EH (cell line): Measurements from ENCODE around the gene ATOH8.

ENCODE experiments used
- DNase-seq: peaks from one replicate; pipeline ENCODE4 v3.0.0-alpha.2; 2015; ENCODE audit warnings: low read depth

The ATOH8 gene

GRCh38 chr2:85770786-85771409 is 17.1 kb downstream of the ATOH8 start:
- DNase-seq: no peak

- peak; percentile 37 for DNase-seq
Measured at GRCh38 chr2:85771486-85771885, 17.7 kb downstream of the ATOH8 start.

- DNase-seq: peak; percentile 100
Measured at GRCh38 chr2:85772019-85772745, 18.4 kb downstream of the ATOH8 start.

GRCh38 chr2:85772841-85773491 is 19.2 kb downstream of the ATOH8 start:
- DNase-seq: no peak

GRCh38 chr2:85773692-85774091 is 19.9 kb downstream of the ATOH8 start:
- DNase-seq: no peak

- DNase-seq: no peak
Measured at GRCh38 chr2:85774126-85774978, 20.6 kb downstream of the ATOH8 start.

GRCh38 chr2:85775406-85776381 is 21.9 kb downstream of the ATOH8 start:
- no peak for DNase-seq

- DNase-seq: no peak
Measured at GRCh38 chr2:85776672-85777071, 22.9 kb downstream of the ATOH8 start.

GRCh38 chr2:85777441-85777861 is 23.7 kb downstream of the ATOH8 start:
- no peak for DNase-seq

GRCh38 chr2:85778646-85779379 is 25.0 kb downstream of the ATOH8 start:
- DNase-seq: no peak

- no peak for DNase-seq
Measured at GRCh38 chr2:85779641-85780315, 26.0 kb downstream of the ATOH8 start.

GRCh38 chr2:85780316-85781012 is 26.7 kb downstream of the ATOH8 start:
- no peak for DNase-seq

- DNase-seq: no peak
Measured at GRCh38 chr2:85781013-85781332, 27.2 kb downstream of the ATOH8 start.

GRCh38 chr2:85783796-85784195 is 30.0 kb downstream of the ATOH8 start:
- DNase-seq: no peak

- no peak for DNase-seq
Measured at GRCh38 chr2:85784474-85784986, 30.7 kb downstream of the ATOH8 start.

GRCh38 chr2:85785027-85785822 is 31.4 kb downstream of the ATOH8 start:
- peak; percentile 84 for DNase-seq

GRCh38 chr2:85785871-85786270 is 32.1 kb downstream of the ATOH8 start:
- no peak for DNase-seq

- DNase-seq: no peak
Measured at GRCh38 chr2:85786444-85786843, 32.7 kb downstream of the ATOH8 start.
